ENCODE measurements around the gene CAMK1D.

GRCh38 chr10:12605580-12606405 is 256.4 kb downstream of the CAMK1D start:
- TF ChIP-seq POLR2A (IDR thresholded peaks at IDR 0.05): no peak
- TF ChIP-seq CTCF (IDR thresholded peaks at IDR 0.05): no peak
